WTC11 (cell line): Measurements from ENCODE around the gene SCML1.

Experiments
- ATF1 ChIP-seq: sonication (generic); formaldehyde crosslinking; IDR thresholded peaks from 2 replicates; pipeline ENCODE4 v1.8.1; 2023; ENCODE audit warnings: mild to moderate bottlenecking, moderate library complexity, missing genetic modification reagents
- CBFB ChIP-seq: sonication (generic); formaldehyde crosslinking; IDR thresholded peaks from 2 replicates; pipeline ENCODE4 v1.8.1; 2022; ENCODE audit warnings: mild to moderate bottlenecking, low read depth, missing genetic modification reagents
- SP1 ChIP-seq: sonication (generic); formaldehyde crosslinking; conservative IDR thresholded peaks from 2 replicates; pipeline ENCODE4 v1.8.1; 2022; ENCODE audit warnings: missing genetic modification reagents
- USF1 ChIP-seq: sonication (generic); formaldehyde crosslinking; IDR thresholded peaks from 2 replicates; pipeline ENCODE4 v1.8.0; 2022; ENCODE audit warnings: mild to moderate bottlenecking, missing genetic modification reagents
- TF ChIP-seq, protein P1 (sequence below): fragments of 250-450 bp; sonication (Bioruptor Pico); IDR thresholded peaks from 2 replicates; pipeline ENCODE4 v1.9.0; 2021; ENCODE audit warnings: moderate library complexity, mild to moderate bottlenecking, inconsistent platforms, borderline replicate concordance

DNA sequence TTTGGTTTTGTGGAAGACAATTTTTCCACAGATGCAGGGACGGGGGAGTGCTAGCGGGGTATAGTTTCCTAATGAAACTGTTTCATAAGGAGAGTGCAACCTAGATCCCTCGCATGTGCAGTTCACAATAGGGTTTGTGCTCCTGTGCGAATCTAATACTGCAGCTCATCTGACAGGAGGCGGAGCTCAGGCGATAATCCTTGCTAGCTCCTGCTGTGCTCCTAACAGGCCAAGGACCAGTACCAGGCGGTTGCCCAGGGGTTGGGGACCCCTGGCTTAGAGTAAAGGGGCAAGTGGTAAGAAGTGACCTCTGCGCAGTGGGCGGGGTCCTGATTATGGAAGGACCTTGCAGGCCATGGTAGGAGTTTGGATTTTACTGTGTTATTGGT, 3.8 kb downstream of the SCML1 start:
- TF ChIP-seq ATF1 (CRISPR knock-in tag): no peak
- no peak for TF ChIP-seq CBFB (CRISPR knock-in tag)
- TF ChIP-seq SP1 (CRISPR knock-in tag): no peak
- TF ChIP-seq USF1 (CRISPR knock-in tag): no peak
- TF ChIP-seq, protein P1, sequence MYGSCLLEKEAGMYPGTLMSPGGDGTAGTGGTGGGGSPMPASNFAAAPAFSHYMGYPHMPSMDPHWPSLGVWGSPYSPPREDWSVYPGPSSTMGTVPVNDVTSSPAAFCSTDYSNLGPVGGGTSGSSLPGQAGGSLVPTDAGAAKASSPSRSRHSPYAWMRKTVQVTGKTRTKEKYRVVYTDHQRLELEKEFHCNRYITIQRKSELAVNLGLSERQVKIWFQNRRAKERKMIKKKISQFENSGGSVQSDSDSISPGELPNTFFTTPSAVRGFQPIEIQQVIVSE (CRISPR knock-in tag): no peak
